GM19023 (cell line): ENCODE data around the gene SNRPF.
"Not testable (repeated sequence)": the region's sequence is repeated elsewhere in the genome, so short reads cannot be mapped to it uniquely, and the experiment has no call there.

Source experiments
- ATAC-seq: cut with Tn5 transposase; IDR thresholded peaks from one replicate; pipeline ENCODE4 v1.9.1; 2021; ENCODE audit warnings: mild to moderate bottlenecking, moderate library complexity; ENCODE audit not compliant: unreplicated experiment

The SNRPF gene

GRCh38 chr12:95858451-95859343 lies at the start of gene SNRPF:
TSS of gene SNRPF (plus strand) at chr12:95858952. CDS start at chr12:95859074, 122 bp downstream.
- peak; percentile 100 for ATAC-seq

GRCh38 chr12:95809000-95809680 lies 49.6 kb upstream of the SNRPF start:
- ATAC-seq, result no peak

- ATAC-seq, result no peak
Measured at GRCh38 chr12:95810411-95810810, 48.3 kb upstream of the SNRPF start.

- ATAC-seq, result not testable (repeated sequence)
Measured at GRCh38 chr12:95812155-95812554, 46.6 kb upstream of the SNRPF start.

- no peak for ATAC-seq
Measured at GRCh38 chr12:95815632-95816212, 43.0 kb upstream of the SNRPF start.

GRCh38 chr12:95820096-95820703 lies 38.6 kb upstream of the SNRPF start:
- ATAC-seq, result no peak

GRCh38 chr12:95829395-95829794 lies 29.4 kb upstream of the SNRPF start:
- ATAC-seq, result no peak

GRCh38 chr12:95830335-95831089 lies 28.2 kb upstream of the SNRPF start:
- ATAC-seq, result no peak

- ATAC-seq, result no peak
Measured at GRCh38 chr12:95834572-95834971, 24.2 kb upstream of the SNRPF start.

GRCh38 chr12:95836185-95836609 lies 22.6 kb upstream of the SNRPF start:
- ATAC-seq, result no peak

GRCh38 chr12:95836630-95837239 lies 22.0 kb upstream of the SNRPF start:
- ATAC-seq, result no peak

- no peak for ATAC-seq
Measured at GRCh38 chr12:95837240-95838038, 21.3 kb upstream of the SNRPF start.

- ATAC-seq, result no peak
Measured at GRCh38 chr12:95838125-95838524, 20.6 kb upstream of the SNRPF start.

GRCh38 chr12:95842426-95842825 lies 16.3 kb upstream of the SNRPF start:
- ATAC-seq, result not testable (repeated sequence)

GRCh38 chr12:95848575-95849388 lies 10.0 kb upstream of the SNRPF start:
- ATAC-seq, result no peak

- no peak for ATAC-seq
Measured at GRCh38 chr12:95851606-95852005, 7.1 kb upstream of the SNRPF start.

GRCh38 chr12:95852133-95852532 lies 6.6 kb upstream of the SNRPF start:
- ATAC-seq, result no peak

- no peak for ATAC-seq
Measured at GRCh38 chr12:95857156-95857555, 1.6 kb upstream of the SNRPF start.
